ENCODE measurements around the gene BMP7.
"Not testable (repeated sequence)": the region's sequence is repeated elsewhere in the genome, so short reads cannot be mapped to it uniquely, and the experiment has no call there.

Gene BMP7

DNA sequence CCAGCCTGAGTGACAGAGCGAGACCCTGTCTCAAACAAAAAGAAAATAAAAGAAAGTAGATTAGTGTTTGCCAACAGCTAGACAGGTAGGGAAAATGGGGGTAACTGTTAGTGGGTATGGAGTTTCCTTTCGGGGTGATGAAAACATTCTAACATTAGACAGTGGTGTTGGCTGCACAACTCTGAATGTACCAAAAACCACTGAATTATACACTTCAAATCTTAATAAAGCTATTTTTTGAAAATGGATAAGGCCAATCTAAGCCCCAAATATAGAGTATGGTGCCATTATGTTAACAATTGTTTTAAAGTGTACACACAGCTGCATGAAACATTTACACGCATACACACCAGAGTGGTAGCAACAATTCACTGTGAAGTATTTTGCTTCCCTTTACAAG, 57.0 kb downstream of the BMP7 start:
- DNase-seq, result no peak

GRCh38 chr20:57208198-57208597, 58.2 kb downstream of the BMP7 start:
- peak; percentile 11 for DNase-seq

DNA sequence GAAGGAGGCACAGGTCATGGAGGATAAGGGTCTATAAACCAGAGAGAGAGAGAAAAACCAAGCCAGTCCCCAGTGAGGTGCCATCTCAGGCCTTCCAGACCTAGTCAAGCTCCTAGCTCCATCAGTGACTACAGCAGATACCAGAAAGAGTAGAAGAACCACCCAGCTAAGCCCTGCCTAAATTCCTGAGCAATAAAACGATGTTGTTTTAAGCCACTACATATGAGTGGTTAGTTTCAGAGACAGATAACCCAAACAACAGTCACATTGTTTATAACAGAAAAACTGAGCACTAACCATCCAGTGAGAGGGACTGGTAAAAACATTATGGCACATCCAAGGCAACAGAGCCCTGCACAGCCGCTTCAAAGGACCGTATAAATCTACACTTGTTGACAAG, 59.2 kb downstream of the BMP7 start:
- no peak for DNase-seq

GRCh38 chr20:57205606-57206219, 60.7 kb downstream of the BMP7 start:
- DNase-seq, result no peak

DNA sequence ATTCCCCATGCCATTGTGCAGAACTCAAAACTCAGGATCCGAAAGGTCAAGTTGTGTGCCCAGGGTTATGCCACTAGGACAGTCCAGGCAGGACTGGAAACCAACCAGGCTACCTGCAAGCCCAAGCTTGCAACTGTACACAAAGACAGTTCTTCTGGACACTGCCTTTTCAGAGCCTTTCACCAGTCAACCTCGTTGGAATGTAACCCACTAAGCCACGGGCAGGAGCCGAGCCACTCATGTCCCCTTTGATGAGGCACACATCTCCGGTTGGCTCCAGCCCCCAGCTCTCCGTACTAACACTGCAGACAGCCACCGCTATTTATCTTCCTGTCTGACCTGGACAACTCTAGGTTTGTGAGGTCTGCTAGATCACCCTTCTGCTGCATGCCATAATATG, 62.5 kb downstream of the BMP7 start:
- DNase-seq, result no peak

- no peak for DNase-seq
These were observed 63.2 kb downstream of the BMP7 start for GRCh38 chr20:57203204-57203603.

DNA sequence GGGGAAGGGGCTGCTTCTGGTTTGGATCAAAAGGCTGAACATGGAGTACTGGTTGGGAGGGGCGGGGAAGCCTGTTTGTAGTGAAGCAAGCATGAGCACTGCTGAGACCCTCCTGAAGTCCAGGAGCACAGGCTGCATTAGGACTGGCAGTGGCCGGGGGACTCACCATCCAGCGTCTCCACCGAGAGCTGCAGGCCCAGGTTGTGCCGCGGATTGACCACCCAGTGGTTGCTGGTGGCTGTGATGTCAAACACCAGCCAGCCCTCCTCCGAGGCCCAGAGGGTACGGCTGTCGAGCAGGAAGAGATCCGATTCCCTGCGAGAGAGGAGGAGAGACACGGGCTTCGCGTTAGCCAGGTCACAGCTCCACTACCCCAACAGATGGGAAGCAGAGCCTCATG, 64.1 kb downstream of the BMP7 start:
- no peak for DNase-seq

DNA sequence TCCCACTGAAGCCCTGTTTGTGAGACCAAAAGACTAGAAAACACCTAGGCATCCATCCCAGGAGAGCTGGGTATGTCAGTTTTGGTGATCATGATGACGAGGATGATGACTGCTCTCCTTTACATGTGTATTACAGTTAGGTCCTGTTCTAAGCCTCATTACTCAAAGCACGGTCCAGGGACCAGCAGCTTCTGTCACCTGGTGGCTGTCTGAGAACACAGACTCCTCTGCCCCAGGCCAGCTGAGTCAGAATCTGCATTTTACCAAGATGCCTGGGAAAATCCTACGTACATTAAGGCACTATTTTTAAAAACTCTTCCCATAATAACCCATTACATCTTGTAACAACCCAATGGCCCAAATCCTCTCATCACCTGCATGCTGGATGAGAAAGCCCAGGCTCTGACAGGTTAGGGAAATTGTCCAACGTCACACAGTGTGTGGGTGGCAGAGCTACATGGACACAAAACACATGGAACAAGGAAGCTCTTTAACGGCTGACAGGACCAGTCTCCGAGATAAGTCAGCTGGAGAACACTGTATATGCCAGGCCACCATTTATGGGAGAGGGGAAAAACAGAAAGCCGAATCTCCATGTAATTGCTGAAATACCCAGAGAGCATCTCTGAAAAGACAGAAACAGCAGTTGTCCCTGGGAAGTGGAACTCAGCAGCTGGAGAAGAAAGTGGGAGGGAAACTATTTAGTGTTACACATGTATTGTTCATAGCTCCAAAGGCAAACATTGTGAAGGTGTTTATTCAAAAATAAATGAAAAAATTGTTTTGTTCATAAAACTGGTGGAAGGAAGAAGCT, 65.4 kb downstream of the BMP7 start:
- no peak for DNase-seq

- DNase-seq, result no peak
These were observed 66.6 kb downstream of the BMP7 start for GRCh38 chr20:57199656-57200405.

GRCh38 chr20:57198132-57199072, 68.0 kb downstream of the BMP7 start:
- no peak for DNase-seq

- no peak for DNase-seq
These were observed 68.9 kb downstream of the BMP7 start for GRCh38 chr20:57197352-57198131.

DNA sequence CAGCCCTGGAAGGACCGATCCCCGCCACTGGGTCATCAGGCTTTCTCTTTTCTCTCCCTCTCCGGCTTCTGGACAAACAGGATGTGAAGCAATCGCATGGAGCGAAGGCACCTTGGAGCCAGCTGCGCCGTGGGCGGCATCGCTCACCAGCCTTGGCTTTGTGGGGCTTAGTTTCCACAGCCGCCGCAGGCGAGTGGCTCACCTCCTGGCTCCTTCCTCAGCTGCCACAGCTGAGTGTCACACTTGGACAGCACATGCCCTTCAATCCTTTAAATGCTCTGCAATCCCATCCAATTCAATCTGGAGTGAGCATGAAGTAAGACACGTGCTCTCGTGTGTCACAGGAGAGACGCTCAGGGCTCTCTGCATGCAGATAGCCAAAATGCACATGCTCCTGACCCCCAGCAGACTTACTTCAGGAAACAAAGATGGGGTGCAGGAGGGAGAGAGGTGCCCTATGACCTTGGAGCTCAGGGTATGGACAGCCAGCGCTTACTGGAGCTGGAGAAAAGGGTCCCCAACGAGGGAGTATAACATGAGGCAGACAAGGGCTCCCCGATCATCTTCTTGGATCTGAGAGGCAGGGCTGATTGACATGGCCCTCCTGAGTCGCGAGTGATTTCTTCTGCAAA, 70.9 kb downstream of the BMP7 start:
- no peak for DNase-seq

DNA sequence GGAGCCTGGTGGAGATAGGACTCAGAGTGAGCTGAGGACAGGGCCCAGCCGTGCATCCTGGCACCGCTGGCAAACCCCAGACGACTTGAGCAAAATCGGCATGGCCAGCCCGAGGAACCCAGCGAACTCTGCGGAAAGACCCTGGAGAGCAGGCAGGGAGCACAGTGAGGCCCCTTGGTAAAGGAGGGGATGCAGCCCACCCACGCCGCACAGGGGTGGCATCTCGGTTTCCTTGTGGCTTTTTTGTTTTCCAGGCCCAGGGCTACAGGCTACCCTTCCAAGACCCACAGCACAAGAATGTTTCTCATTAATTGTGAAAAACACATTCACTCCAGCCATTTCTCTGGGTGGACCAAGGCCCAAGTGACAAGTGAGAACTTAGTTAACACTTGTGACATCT, 71.4 kb downstream of the BMP7 start:
- no peak for DNase-seq

GRCh38 chr20:57194154-57194553, 72.3 kb downstream of the BMP7 start:
- no peak for DNase-seq

- DNase-seq, result no peak
These were observed 73.3 kb downstream of the BMP7 start for GRCh38 chr20:57193094-57193493.

GRCh38 chr20:57192311-57192710, 74.1 kb downstream of the BMP7 start:
- no peak for DNase-seq

DNA sequence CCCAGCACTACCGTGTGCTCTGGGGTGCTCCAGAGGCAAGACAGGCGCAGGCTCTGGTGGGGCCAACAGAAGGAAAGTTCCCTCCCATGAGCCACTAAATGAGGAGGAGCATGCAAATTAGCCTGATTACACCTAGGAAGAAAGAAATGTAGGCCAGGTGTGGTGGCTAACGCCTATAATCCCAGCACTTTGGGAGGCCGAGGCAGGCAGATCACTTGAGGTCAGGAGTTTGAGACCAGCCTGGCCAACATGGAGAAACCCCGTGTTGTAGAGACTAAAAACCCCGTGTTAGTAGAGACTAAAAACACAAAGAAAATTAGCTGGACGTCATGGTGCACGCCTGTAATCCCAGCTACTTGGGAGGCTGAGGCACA, 75.2 kb downstream of the BMP7 start:
- not testable (repeated sequence) for DNase-seq

GRCh38 chr20:57190536-57191264, 75.7 kb downstream of the BMP7 start:
- no peak for DNase-seq

GRCh38 chr20:57189713-57190112, 76.7 kb downstream of the BMP7 start:
- no peak for DNase-seq

DNA sequence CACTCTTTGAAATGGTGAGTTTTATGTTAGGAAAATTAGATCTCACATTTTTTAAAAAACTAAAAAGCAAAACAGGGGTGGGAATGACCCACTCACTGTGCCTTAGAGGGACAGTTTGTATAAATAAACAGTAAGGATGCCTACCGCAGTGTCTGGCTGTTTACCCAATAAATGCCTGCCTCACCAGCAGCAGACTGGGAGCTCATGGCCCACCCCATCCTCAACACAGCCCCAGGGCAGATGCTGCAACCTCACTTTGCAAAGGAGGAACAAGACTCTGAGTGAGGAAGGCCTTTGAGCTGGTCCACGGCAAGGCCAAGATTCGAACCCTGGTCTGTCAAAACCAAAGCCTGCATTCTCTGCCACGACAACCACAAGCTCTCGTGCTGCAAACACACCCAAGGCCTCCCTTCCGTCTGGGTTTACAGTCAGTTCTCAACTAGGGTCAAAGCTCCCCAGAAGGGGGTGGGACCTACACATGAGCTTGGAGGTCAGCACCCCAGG, 77.8 kb downstream of the BMP7 start:
- DNase-seq, result no peak

GRCh38 chr20:57188056-57188455, 78.4 kb downstream of the BMP7 start:
- DNase-seq, result no peak
